Measurements from ENCODE around the gene EFCAB10.

EFCAB10 gene

DNA sequence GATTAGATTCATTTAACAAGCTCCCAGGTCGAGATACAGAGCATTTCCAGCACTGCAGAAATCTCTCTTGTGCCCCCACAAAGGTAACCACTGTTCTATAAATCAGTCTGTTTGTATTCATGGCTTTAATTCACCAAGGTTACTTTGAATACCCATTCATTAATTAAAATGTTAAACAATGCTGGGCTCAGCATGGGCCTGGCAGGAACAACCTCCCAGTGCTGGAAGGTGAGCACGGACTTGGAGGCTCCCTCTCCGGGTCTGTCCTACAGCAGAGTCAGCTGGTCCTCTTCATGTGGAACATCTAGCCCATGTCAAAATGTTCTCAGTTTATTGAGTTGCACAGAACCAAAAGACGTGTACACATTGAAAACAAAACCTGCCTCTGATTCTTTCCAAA, 15.6 kb upstream of the EFCAB10 start:
- DNase-seq = no peak

DNA sequence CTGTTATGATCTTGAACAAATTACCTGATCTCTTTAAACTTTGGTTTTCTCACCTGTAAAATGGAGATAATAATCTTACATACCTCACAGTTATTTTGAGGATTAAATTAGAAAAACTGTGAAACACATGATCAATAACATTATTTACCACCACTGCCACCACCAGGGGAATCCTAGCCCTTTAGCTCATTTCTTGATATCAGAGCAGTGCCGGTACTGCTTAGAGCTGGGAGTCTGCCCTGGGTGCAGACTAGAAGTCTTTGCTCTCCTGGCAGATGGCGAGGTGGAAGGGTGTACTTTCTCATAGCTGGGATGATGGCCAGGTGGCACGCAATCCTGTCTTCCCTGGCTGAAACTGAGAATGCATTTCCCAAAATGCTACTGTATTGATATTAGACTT, 12.7 kb upstream of the EFCAB10 start:
- no peak for DNase-seq

DNA sequence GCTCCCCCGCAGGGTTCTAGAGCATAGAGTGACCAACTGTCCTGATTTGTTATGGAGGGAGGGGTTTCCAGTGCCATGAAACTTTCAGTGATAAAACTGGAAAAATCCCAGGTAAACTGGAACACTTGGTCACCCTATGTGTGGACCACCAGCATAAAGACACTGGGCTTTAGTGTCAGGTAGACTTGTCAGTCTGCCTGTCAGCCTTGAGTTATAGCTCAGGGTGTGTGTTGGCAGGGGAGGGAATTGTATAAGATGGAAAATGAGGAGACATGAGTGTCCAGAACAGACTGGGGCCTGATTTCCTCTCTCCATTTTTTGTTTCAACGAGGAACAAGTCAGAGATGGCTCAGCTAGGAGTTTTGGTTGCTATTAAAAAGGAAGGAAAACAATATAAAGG, 10.2 kb upstream of the EFCAB10 start:
- DNase-seq = no peak

DNA sequence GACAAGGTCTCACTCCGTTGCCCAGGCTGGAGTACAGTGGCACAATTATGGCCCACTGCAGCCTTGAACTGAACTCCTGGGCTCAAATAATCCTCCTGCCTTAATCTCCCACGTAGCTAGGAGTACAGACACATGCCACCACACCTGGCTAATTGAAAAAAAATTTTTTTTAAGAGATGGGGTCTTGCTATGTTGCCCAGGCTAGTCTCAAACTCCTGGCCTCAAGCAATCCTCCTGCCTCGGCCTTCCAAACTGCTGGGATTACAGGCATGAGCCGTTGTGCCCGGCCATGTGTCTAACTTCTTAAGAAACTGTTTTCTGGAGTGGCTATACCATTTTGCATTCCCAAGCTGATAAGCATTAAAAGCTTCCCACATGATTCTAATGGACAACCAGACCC, 9.5 kb upstream of the EFCAB10 start:
- DNase-seq = no peak

DNA sequence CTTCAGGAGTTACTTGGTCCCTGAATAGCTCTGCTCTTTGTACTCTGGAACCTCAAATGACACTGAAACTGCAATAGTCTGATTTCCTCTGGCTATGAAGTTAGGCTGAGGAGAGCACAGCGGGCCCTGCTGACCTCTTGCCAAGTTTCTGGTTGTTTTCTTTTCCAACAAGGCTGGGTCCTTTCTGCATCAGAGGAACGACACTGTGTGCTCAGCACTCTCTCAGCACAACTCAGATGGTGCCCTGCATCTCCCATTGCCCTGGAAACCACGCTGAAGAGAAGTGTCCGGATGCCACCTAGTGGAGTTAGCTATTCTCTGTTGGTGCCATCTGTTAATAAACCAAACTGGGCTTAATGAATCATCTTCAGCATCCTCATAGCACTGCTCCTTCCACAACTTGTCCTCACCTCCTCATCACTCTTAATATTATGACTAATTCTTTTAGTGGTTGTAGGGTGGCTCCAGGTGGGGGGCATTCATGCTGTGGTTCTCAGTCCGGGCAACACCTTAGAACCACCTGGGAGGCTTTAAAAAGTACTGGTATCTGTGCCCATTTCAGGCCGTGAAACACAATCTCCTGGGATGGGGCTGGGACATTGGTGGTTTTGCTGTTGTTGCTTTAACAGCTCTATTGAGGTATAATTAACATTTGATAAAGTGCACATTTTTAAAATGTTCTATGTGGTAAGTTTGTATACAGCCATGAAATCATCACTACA, 8.2 kb upstream of the EFCAB10 start:
- DNase-seq = peak; percentile 65

DNA sequence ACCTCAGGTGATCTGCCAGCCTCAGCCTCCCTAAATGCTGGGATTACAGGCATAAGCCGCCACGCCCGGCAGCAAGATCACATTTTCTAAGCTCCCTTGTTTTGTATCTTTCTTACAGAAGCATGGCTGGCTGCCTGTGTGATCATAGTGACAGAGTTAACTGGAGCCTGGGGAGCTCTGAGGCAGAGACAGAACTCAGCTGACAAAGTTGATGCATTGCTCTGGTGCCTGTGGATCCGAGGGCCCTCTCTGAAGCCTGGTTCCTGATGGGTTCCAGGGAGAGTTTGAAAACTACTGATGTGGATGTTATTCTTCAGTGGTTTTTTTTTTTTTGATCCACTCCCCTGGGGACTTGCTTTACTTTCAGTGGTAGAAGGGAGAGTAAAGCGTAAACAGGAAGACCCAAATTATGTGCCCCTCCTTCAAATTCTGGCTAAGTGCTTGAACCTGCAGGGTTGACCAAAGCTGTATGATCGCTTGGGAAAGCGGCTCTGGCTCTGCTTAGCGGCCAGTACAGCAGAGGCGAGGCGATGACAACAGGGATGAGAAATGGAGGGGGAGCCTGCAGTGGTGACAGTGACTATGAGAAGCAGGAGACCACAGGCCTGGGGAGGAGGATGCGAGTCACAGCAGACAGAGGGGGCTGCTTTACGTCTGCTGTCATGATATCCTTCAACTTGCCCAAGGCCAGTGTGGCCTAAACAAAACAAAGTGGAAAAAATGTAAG, 6.8 kb upstream of the EFCAB10 start:
- no peak for DNase-seq

DNA sequence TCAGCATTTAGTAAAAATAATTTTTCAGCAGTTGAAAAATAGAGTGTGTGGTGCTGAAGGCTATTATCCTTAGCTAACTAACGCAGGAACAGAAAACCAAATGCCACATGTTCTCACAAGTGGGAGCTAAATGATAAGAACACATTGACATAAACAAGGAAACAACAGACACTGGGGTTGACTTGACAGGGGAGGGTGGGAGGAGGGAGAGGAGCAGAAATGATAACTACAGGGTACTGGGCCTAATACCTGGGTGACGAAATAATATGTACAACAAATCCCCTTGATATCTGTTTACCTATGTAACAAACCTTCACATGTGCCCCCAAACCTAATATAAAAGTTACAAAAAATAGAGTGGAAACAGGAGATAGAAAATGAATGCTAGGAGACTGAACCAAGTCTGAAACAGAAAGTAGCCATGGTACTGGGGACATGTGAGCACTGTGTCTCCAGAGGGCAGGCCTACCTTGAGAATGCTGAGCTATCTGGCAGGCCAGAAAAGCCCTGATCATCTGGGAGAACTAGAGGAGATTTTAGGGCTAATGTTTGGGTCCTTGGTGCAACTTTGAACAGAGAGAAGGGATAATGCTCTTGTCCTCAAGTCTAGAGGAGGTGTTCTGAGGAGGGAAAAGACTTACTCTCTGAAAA, 4.7 kb upstream of the EFCAB10 start:
- DNase-seq = no peak

DNA sequence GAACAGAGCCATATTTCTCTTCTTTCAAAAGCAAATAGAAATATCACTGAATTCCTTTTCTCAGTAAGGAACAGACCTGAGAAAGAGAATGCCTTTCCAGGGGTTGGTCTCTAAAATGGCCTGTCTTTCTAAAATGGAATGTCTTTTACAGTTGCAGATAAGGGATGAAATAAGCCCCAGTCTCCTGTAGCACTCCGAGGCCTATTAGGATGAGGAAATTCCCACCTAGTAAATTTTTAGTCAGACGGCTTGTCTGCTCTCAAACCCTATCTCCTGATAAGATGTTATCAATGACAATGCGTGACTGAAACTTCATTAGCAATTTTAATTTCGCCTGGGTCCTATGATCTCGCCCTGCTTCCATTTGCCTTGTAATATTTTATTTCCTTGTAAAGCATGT, 2.9 kb upstream of the EFCAB10 start:
- no peak for DNase-seq

DNA sequence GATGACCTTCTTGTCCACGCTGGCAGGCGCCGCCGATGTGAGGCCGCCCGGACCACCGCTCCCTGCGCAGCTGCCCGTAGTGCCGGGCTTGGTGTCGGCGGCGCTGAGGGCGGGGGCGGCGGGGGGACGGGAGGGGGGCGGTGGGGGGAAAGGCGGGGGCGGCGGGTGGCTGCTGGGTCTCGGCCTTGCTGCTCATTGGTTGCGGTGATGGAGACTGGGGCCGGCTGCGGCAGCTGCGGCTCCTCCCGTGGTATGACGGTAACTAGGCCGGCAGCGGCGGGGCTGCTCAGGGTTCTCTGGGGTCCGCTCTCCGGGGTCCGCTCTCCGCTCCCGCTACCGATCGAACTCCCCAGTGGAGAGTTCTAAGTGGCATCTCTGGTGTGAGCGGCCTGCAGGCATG, 1.8 kb upstream of the EFCAB10 start:
- no peak for DNase-seq

DNA sequence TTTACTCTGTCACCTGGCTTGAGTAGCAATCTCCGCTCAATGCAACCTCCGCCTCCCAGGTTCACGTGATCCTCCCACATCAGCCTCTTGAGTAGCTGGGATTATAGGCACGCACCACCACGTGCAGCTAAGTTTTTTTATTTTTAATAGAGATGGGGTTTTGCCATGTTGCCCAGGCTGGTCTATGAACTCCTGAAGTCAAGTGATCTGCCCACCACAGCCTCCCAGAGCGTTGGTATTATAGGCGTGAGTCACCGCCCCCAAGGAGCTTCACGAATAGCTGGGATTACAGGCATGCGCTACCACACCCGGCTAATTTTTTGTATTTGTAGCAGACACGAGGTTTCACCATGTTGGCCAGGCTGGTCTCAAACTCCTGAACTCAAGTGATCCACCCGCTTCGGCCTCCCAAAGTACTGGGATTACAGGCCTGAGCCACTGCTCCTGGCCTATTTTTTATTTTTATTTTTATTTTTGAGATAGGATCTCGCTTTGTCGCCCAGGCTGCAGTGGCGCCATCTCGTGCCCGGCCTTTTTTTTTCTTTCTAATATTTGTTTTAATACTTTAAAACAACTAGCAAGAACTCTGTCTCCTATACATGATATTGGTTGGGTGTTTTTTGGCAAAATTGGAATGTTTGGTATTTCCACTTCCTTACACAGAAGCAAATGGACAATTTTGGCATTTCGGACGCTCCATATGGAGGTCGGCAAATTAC, 1.1 kb downstream of the EFCAB10 start:
- DNase-seq = no peak

DNA sequence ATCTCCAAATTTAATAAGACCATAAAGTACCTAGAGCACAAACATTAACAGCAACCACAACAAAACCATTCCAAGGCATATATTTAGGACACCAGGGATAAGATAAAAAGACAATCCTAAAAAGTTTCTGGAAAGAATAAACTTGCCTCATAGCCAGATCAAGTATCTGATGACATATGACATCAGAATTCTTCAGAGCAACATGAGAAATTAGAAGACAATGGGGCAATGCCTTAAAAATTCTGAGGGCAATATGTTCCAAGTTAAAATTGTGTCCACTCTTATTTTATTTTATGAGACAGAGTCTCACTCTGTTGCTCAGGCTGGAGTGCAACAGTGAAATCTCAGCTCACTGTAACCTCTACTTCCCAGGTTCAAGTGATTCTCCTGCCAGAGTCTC, 2.8 kb downstream of the EFCAB10 start:
- DNase-seq = no peak

DNA sequence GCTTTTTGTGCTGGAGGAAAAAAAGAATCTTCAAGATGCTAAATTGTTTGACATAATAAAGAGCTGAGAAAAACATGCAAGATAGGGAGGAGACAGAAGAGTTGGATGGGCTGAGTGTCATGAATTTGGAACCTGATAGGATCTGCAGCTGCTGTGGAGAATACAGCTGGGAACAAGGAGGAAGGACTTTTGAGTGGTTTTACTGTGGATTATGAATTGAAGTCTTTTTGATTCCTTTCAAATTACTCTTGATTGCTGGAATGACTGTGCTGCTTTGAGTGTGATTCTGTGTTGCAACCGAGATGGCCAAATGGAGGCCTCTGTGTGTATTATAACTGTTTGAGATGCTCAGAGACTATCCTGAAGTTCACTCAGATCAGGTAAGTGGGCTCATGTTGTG, 4.0 kb downstream of the EFCAB10 start:
- no peak for DNase-seq

DNA sequence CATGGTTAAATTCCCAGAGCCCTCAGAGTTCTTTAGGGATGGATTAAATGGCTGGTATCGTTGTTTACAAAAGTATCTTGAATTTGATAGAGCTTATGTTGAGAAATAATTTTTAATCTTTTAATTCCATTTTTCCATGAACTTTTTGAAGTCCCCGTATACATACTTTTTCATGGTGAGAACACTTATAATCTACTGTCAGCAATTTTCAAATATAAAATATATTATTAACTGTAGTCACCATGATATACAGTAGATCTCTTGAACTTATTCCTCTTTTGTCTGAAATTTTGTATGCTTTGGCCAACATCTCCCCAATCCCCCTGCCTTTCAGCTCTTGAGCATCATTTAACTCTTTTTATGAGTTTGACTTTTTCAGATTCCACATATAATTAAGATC, 9.4 kb downstream of the EFCAB10 start:
- no peak for DNase-seq

DNA sequence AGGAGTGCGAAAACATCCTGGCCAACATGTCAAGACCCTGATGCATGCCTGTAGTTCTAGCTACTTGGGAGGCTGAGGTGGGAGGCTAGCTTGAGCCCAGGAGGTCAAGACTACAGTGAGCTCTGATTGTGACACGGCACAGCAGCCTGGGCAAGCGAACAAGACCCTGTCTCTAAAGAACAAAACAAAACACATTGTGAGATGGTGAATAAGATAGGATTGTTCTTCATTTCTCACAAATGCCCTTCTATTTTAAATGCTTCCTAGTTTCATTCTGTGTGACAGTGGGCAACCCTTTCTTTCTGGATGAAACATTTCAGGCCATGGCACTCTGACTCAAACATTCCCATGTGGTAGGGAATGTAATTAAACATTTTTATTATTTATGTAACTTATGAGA, 13.5 kb downstream of the EFCAB10 start:
- no peak for DNase-seq

DNA sequence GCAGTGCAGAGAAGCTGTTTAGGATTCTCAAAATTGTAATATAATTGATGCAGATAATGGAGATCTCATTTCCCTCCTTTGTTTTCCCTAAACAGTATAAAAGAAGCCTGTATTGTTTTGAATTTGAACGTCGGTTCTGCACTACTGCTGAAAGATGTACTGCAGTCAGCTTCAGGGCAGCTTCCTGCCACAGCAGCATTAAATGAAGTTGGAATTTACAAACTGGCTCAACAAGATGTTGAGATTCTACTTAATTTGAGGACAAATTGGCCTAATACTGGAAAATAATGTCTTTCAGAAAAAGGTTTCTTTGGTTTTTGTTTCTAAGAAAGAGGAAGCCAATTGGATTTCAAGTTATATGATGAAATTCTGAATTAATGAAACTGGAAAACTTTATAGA, 14.3 kb downstream of the EFCAB10 start:
- no peak for DNase-seq

DNA sequence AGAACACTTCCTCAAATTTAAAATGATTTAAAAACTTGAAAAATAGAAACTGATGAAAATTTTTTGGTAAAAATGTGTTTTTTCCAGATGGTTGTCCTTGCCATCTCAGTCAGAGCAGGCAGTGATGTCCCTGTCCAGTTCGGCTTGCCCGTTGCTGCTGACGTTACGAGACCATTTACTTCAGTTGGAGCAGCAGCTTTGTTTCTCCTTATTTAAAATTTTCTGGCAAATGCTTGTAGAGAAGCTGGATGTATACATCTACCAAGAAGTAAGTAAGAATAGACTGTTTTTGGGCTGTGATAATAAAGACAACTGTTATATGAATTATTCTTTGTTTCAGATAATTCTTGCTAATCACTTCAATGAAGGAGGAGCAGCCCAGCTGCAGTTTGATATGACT, 16.1 kb downstream of the EFCAB10 start:
- DNase-seq = no peak

DNA sequence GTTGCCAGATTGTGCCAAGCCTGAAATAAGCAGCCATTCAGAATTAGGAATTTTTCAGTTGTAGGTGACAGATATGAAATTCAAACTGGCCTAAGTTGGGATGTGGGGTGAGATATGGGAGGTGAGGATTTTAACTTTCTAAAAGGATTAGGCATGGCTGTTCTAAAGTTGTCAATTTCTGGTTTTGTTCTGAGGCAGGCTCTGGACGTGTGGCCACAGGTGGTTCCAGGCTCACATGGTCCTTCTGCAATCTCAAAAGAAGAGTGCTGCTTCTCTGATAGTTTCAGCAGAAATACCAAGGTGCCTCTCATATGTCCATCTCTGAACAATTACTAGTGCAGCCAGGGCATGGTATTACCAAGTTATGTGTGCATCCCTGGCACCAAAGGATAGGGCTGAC, 21.4 kb downstream of the EFCAB10 start:
- no peak for DNase-seq

DNA sequence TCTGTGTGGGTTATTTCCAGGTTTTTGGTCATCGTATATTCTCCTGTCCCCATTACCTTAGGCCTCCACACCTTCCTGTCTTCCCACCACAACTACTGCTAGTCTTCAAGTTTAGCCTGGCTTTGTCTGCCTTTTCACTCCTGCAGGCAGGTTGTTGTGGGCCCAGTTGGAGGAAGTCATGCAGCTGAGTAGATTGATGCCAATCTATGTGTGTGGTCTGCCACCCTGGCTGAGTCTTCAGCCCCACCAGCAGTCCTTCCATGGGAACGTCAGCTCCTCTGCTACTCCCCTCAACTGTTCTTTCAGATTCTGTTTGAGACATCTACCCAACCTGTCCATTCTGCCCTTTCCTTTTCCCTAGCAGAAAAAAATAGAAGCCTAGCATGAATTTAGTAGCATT, 43.0 kb downstream of the EFCAB10 start:
- no peak for DNase-seq

DNA sequence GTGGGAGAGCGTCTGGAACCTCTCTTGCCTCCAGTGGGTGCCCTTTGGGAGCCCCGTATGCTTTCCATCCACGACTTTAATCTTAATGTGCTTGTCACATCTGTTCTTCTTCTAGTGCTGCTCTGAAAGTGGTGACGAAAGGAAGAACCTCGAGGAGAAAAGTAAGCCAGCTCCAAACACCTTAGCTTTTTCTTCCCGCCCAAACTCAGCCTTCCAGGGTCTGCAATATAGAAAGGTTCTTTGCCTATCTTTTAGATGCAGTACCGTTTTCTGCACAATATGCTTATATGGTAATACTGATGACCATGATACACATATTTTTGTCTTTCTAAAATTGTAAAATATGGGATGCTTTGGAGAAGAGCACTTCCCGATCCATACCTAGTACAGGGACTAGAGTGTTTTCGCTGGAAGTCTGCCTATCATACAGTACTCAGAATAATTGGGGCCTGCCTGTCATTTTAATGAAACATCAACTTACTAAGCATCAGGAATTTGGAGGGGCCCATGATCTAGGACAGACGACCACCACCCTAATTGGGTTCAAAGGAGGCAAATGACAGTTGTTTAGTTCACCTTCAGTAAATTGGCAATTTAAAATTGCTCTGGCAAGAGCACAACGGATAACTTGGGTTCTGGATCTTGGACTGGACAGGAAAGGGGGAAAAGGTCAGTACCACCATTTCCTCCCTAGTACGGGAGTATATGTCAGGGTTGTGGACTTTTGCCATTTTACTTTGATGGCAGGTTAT, 48.4 kb downstream of the EFCAB10 start:
- no peak for DNase-seq

DNA sequence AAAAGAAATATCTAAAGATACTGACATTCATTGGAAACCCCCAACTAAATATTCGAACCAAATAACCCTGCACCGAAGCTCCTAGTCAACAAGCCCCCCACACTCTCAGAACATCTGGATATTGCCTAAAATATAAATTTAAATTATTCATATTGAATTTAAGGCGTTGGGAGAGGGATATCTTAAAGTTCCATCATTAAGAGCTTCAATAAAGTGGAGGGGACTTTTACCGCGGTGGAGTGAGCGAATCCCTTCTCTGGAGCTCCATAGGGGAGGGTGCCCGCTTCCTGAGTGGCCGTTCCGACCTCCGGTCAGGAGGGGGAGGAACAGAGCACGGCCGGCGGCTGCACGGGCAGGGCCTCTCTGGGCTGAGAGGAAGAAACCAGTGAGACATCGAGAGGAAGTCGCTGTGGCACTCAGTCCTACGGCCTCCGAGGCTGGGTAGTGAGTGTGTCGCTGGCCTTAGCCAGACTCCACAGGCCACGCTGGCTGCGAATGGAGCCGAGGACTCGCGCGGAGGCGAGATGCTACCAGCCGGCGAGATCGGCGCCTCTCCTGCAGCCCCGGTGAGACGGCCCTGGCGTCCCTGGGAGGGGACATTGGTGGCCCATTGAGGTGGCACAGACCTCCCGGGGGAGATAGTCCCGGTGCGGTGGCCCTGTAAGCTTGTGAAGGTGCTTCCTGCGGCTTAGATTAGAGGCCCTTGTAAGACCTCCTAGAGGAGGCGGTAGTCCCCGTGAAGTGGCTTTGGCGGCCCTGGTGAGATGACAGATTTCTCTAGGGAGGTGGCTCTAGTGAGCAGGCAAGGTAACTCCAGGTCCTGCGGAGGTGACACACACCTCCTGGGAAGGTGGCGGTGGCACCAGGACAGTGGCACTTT, 49.3 kb downstream of the EFCAB10 start, which contains the start of gene RINT1:
Gene RINT1, plus strand, starts transcription at position 410 of the 880 bp plus-strand sequence. Its CDS starts 115 bp downstream, at position 525.
- DNase-seq = peak; percentile 93

DNA sequence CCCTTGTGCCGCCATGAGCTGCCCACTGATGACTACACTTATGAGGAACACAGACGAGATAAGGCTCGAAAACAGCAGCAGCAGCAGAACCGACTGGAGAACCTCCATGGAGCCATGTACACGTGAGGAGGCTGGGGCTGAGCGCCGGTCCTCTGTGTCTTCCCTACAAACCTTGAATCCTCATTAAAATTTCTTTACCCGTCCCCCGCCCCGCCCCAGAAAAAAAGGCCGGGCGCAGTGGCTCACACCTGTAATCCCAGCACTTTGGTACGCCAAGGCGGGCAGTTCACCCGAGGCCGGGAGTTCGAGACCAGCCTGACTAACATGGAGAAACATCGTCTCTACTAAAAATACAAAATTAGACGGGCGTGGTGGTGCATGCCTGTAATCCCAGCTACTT, 50.7 kb downstream of the EFCAB10 start:
- DNase-seq = no peak

DNA sequence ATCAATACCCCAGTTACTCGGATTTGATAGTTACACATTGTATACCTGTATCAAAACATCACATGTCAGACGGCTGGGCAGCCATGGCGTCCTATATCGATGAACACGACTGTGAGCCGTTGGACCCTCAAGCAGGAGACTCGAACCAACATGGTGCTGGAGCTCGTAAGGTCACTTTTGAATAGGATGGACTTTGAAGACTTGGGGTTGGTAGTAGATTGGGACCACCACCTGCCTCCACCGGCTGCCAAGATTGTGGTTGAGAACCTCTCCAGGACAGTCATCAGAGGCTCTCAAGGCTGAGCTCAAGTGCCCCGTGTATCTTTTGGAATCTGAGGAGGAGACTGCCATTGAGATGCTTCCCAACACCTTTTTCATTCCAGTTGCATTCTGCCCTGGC, 51.2 kb downstream of the EFCAB10 start:
- DNase-seq = no peak
